AG04450 (cell line): Measurements from ENCODE around the gene PSD2. TPM values are rescaled to one million over a fixed set of nuclear protein-coding genes. Genes with fewer than 3 reads are reported as not detected.

Experiments
- CTCF ChIA-PET: fragments of 300-600, 350-600 bp; formaldehyde crosslinking; extraction: SDS; loops from one replicate; lab custom pipeline; 2022; ENCODE audit warnings: antibody characterized with exemption, inconsistent platforms; lab: Charles Lee
- POLR2A ChIA-PET: fragments of 350-600 bp; formaldehyde crosslinking; extraction: SDS; loops from one replicate; lab custom pipeline; 2021; ENCODE audit warnings: antibody characterized with exemption, inconsistent platforms; lab: Yijun Ruan, JAX
- DNase-seq: peaks from one replicate; pipeline ENCODE4 v3.0.0-alpha.2; 2011; ENCODE audit warnings: low read depth, low spot score
- H3K27ac ChIP-seq: one replicate; pipeline ENCODE4 v1.5.1; 2012; ENCODE audit warnings: low read depth, low read length, control low read depth
- H3K27me3 ChIP-seq: one replicate; pipeline ENCODE4 v1.6.0; 2012; ENCODE audit warnings: low read length; ENCODE audit not compliant: control insufficient read depth, insufficient read depth
- H3K4me3 ChIP-seq: 2 replicates; pipeline ENCODE4 v1.5.1; 2011; ENCODE audit warnings: mild to moderate bottlenecking, low read depth, low read length, control low read depth
- H3K9me3 ChIP-seq: 2 replicates; pipeline ENCODE4 v1.5.1; 2012; ENCODE audit warnings: low read length; ENCODE audit not compliant: control insufficient read depth, insufficient read depth
- CTCF ChIP-seq: IDR thresholded peaks from 2 replicates; pipeline ENCODE4 v1.5.1; 2011; ENCODE audit warnings: low read depth, low read length, control low read depth, inconsistent platforms
- polyA plus RNA-seq: library from polyadenylated mRNA; depleted of rRNA; stranded (reverse); fragments of >200 nt; gene quantifications from 2 replicates; pipeline ENCODE4 v1.2.3, GENCODE V29; 2011

PSD2 gene
- polyA plus RNA-seq, 1 experiment = not detected

- H3K9me3 ChIP-seq = no peaks in the 10 kb centered on the region; the same call in 1 of the 2 replicates
- DNase-seq = no peak
- H3K27me3 ChIP-seq = peaks cover 20% of the 10 kb centered on the region
- H3K27ac ChIP-seq = no peak overlapping the region
- no peak for TF ChIP-seq CTCF
- H3K4me3 ChIP-seq = no peak overlapping the region
- ChIA-PET CTCF (interaction anchor here (0.6 kb wide), 1 partner anchor 164 kb away, joined by 3 read pairs; no protein-coding TSS in a partner anchor), POLR2A (no interaction called here)
Measured at GRCh38 chr5:139805545-139805944, 9.9 kb downstream of the PSD2 start.

- CTCF ChIA-PET = no interaction called here
- H3K27me3 ChIP-seq = peaks cover 18% of the 10 kb centered on the region
- POLR2A ChIA-PET = no interaction called here
Measured at GRCh38 chr5:139806111-139806510, 10.5 kb downstream of the PSD2 start.

GRCh38 chr5:139806726-139807646 is 11.4 kb downstream of the PSD2 start:
- no peak for DNase-seq
- Histone ChIP-seq H3K27me3 (peaks cover 13% of the 10 kb centered on the region), H3K9me3 (no peaks in the 10 kb centered on the region; the same call in 1 of the 2 replicates), H3K4me3 (no peak overlapping the region), H3K27ac (no peak overlapping the region)
- no peak for TF ChIP-seq CTCF
- POLR2A ChIA-PET = no interaction called here
- CTCF ChIA-PET = interaction anchor here (0.9 to 1.3 kb wide), 2 partner anchors 20 to 162 kb away, joined by 3 to 4 read pairs; no protein-coding TSS in a partner anchor

More at GRCh38 chr5:139806111-139806510, 10.5 kb downstream of the PSD2 start:
- Histone ChIP-seq H3K27ac (no peak overlapping the region), H3K9me3 (no peaks in the 10 kb centered on the region; the same call in 1 of the 2 replicates), H3K4me3 (no peak overlapping the region)
- TF ChIP-seq CTCF = no peak
- DNase-seq = no peak

- CTCF ChIA-PET = interaction anchor here (0.9 to 1.3 kb wide), 2 partner anchors 21 to 162 kb away, joined by 3 to 4 read pairs; no protein-coding TSS in a partner anchor
- Histone ChIP-seq H3K9me3 (no peaks in the 10 kb centered on the region; the same call in 1 of the 2 replicates), H3K27me3 (peaks cover 9% of the 10 kb centered on the region), H3K27ac (no peak overlapping the region), H3K4me3 (no peak overlapping the region)
- POLR2A ChIA-PET = no interaction called here
- no peak for DNase-seq
- TF ChIP-seq CTCF = no peak
Measured at GRCh38 chr5:139807647-139808030, 12.0 kb downstream of the PSD2 start.
